ENCODE results near the gene FNDC5. TPM values are rescaled to one million over a fixed set of nuclear protein-coding genes. Genes with fewer than 3 reads are reported as not detected.

FNDC5 gene
- total and polyA plus RNA-seq, 2 experiments from 2014 or later = 9.0 to 11.2 TPM

GRCh38 chr1:32884726-32885125 is 14.0 kb upstream of the FNDC5 start:
- H3K27ac ChIP-seq = no peak overlapping the region
- no peak for TF ChIP-seq EZH2phosphoT487 (IDR thresholded peaks at IDR 0.05; ENCODE audit: low read depth, severe bottlenecking, unreplicated experiment)
- no peak for TF ChIP-seq CTCF (IDR thresholded peaks at IDR 0.05; ENCODE audit: poor library complexity)
- no peak for TF ChIP-seq EZH2 (IDR thresholded peaks at IDR 0.05; ENCODE audit: borderline replicate concordance)
- H3K9me3 ChIP-seq (ENCODE audit: low read depth) = no peaks in the 10 kb centered on the region
- no peaks in the 10 kb centered on the region for H4K20me1 ChIP-seq (ENCODE audit: insufficient read depth, poor library complexity, severe bottlenecking)
- WGBS (ENCODE audit: low lambda C conversion rate, missing lambda C conversion rate) = 56% methylated on average over 10 of the region's 12 CpGs
- H3K4me3 ChIP-seq = no peak overlapping the region
- no peak overlapping the region for H3K4me2 ChIP-seq
- no peaks in the 10 kb centered on the region for H3K36me3 ChIP-seq (replicated peaks; ENCODE audit: insufficient read depth, low read depth)
- DNase-seq (ENCODE audit: low spot score) = no peak
- no peak overlapping the region for H2AFZ ChIP-seq
- H3K4me1 ChIP-seq (ENCODE audit: insufficient read depth) = no peaks in the 10 kb centered on the region
- H3K79me2 ChIP-seq = no peaks in the 10 kb centered on the region
- no peaks in the 10 kb centered on the region for H3K9me2 ChIP-seq (replicated peaks; ENCODE audit: insufficient read depth)
- peaks cover 31% of the 10 kb centered on the region for H3K27me3 ChIP-seq

- DNase-seq (ENCODE audit: low spot score) = no peak
- Histone ChIP-seq H2AFZ (no peak overlapping the region), H3K9me3 (ENCODE audit: low read depth) (no peaks in the 10 kb centered on the region), H4K20me1 (ENCODE audit: insufficient read depth, poor library complexity, severe bottlenecking) (no peaks in the 10 kb centered on the region), H3K27ac (no peak overlapping the region), H3K9me2 (replicated peaks; ENCODE audit: insufficient read depth) (no peaks in the 10 kb centered on the region), H3K79me2 (no peaks in the 10 kb centered on the region), H3K27me3 (peaks cover 31% of the 10 kb centered on the region), H3K4me2 (no peak overlapping the region), H3K4me1 (ENCODE audit: insufficient read depth) (no peaks in the 10 kb centered on the region), H3K4me3 (no peak overlapping the region), H3K36me3 (replicated peaks; ENCODE audit: insufficient read depth, low read depth) (no peaks in the 10 kb centered on the region)
- WGBS (ENCODE audit: low lambda C conversion rate, missing lambda C conversion rate) = 81% methylated on average over 4 of the region's 4 CpGs
- TF ChIP-seq EZH2 (IDR thresholded peaks at IDR 0.05; ENCODE audit: borderline replicate concordance) = no peak
- no peak for TF ChIP-seq EZH2phosphoT487 (IDR thresholded peaks at IDR 0.05; ENCODE audit: low read depth, severe bottlenecking, unreplicated experiment)
- no peak for TF ChIP-seq CTCF (IDR thresholded peaks at IDR 0.05; ENCODE audit: poor library complexity)
Measured at GRCh38 chr1:32884032-32884372, 13.3 kb upstream of the FNDC5 start.

- H4K20me1 ChIP-seq (ENCODE audit: insufficient read depth, poor library complexity, severe bottlenecking) = no peaks in the 10 kb centered on the region
- 92% methylated on average over 7 of the region's 7 CpGs for WGBS (ENCODE audit: low lambda C conversion rate, missing lambda C conversion rate)
- no peak for DNase-seq (ENCODE audit: low spot score)
- H3K4me1 ChIP-seq (ENCODE audit: insufficient read depth) = no peaks in the 10 kb centered on the region
- peaks cover 31% of the 10 kb centered on the region for H3K27me3 ChIP-seq
- H3K27ac ChIP-seq = no peak overlapping the region
- no peak overlapping the region for H3K4me3 ChIP-seq
- H3K9me2 ChIP-seq (replicated peaks; ENCODE audit: insufficient read depth) = no peaks in the 10 kb centered on the region
- H2AFZ ChIP-seq = no peak overlapping the region
- TF ChIP-seq EZH2 (IDR thresholded peaks at IDR 0.05; ENCODE audit: borderline replicate concordance) (no peak), CTCF (IDR thresholded peaks at IDR 0.05; ENCODE audit: poor library complexity) (no peak), EZH2phosphoT487 (IDR thresholded peaks at IDR 0.05; ENCODE audit: low read depth, severe bottlenecking, unreplicated experiment) (no peak)
- no peaks in the 10 kb centered on the region for H3K36me3 ChIP-seq (replicated peaks; ENCODE audit: insufficient read depth, low read depth)
- H3K79me2 ChIP-seq = no peaks in the 10 kb centered on the region
- no peaks in the 10 kb centered on the region for H3K9me3 ChIP-seq (ENCODE audit: low read depth)
- no peak overlapping the region for H3K4me2 ChIP-seq
Measured at GRCh38 chr1:32883338-32884031, 12.8 kb upstream of the FNDC5 start.
